Esophagus muscularis mucosa (tissue), 4 donors: ENCODE results near the gene PLG.
"Not testable (repeated sequence)": the region's sequence is repeated elsewhere in the genome, so short reads cannot be mapped to it uniquely, and the experiment has no call there.

Source experiments
- EP300 ChIP-seq: sonication (generic); formaldehyde crosslinking; IDR thresholded peaks from one replicate; pipeline ENCODE4 v1.6.1; 2017; ENCODE audit warnings: antibody characterized with exemption
- POLR2A ChIP-seq: fragments of 450-650 bp; IDR thresholded peaks from one replicate; pipeline ENCODE4 v1.6.1; 2017; ENCODE audit warnings: antibody characterized with exemption, moderate library complexity, mild to moderate bottlenecking, low read depth
- POLR2AphosphoS5 ChIP-seq, 2 donors: sonication (generic); formaldehyde crosslinking; IDR thresholded peaks; one replicate each; pipeline ENCODE4 v1.6.1; 2017; ENCODE audit warnings: antibody characterized with exemption in 2 of 2
- TF ChIP-seq, protein P1 (sequence below), 3 experiments: fragments of 200-600 bp in 2 of 3; fragments of 450-650 bp in 1 of 3; sonication (generic) in 2 of 3; IDR thresholded peaks; one replicate each; pipeline ENCODE4 v1.5.1; 2017 to 2019; ENCODE audit warnings: antibody characterized with exemption in 3 of 3, mild to moderate bottlenecking in 2 of 3, moderate library complexity in 1 of 3

DNA sequence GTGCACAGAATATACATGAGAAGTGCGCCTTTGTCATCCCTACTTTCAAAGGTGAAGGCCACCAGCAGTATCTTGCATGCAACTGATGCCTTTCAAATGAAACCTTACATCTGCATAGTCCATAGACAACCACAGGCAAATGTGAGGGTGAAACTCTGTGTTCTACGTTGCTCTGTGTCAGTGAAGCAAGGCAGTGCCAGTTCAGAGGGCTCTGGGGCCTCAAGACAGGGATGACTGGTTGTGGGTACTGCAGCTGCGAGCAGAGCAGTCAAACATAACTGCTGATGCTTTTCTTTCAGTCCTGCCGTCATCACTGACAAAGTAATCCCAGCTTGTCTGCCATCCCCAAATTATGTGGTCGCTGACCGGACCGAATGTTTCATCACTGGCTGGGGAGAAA, 39.0 kb downstream of the PLG start:
- TF ChIP-seq, protein P1, sequence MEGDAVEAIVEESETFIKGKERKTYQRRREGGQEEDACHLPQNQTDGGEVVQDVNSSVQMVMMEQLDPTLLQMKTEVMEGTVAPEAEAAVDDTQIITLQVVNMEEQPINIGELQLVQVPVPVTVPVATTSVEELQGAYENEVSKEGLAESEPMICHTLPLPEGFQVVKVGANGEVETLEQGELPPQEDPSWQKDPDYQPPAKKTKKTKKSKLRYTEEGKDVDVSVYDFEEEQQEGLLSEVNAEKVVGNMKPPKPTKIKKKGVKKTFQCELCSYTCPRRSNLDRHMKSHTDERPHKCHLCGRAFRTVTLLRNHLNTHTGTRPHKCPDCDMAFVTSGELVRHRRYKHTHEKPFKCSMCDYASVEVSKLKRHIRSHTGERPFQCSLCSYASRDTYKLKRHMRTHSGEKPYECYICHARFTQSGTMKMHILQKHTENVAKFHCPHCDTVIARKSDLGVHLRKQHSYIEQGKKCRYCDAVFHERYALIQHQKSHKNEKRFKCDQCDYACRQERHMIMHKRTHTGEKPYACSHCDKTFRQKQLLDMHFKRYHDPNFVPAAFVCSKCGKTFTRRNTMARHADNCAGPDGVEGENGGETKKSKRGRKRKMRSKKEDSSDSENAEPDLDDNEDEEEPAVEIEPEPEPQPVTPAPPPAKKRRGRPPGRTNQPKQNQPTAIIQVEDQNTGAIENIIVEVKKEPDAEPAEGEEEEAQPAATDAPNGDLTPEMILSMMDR (IDR thresholded peaks at IDR 0.05), result not testable (repeated sequence)
- TF ChIP-seq POLR2A; POLR2AphosphoS5 (IDR thresholded peaks at IDR 0.05); EP300: not testable (repeated sequence)
